Kidney epithelial cell (primary cell): Measurements from ENCODE around the gene TMEM128. TPM values are rescaled to one million over a fixed set of nuclear protein-coding genes. Genes with fewer than 3 reads are reported as not detected.
"Not testable (repeated sequence)": the region's sequence is repeated elsewhere in the genome, so short reads cannot be mapped to it uniquely, and the experiment has no call there.

Source experiments
- DNase-seq: peaks from one replicate; pipeline ENCODE4 v3.0.0-alpha.2; 2010; ENCODE audit warnings: low read depth
- H3K27me3 ChIP-seq: 2 replicates; pipeline ENCODE4 v1.6.0; 2011; ENCODE audit warnings: low read length; ENCODE audit not compliant: control insufficient read depth, insufficient read depth
- H3K36me3 ChIP-seq: 2 replicates; pipeline ENCODE4 v1.5.1; 2011; ENCODE audit warnings: low read length; ENCODE audit not compliant: control insufficient read depth, insufficient read depth
- H3K4me3 ChIP-seq: 2 replicates; pipeline ENCODE4 v1.5.1; 2011; ENCODE audit warnings: low read depth, mild to moderate bottlenecking, control low read depth, low read length
- CTCF ChIP-seq: IDR thresholded peaks from 2 replicates; pipeline ENCODE4 v1.5.1; 2011; ENCODE audit warnings: mild to moderate bottlenecking, moderate library complexity, low read length, control low read depth, inconsistent platforms; ENCODE audit not compliant: insufficient read depth, poor library complexity, severe bottlenecking
- total RNA-seq: library from RNA; depleted of rRNA; stranded (reverse); fragments of >200 nt; gene quantifications from 2 replicates; pipeline ENCODE4 v1.2.3, GENCODE V29; 2015

TMEM128 gene
- total RNA-seq, 1 donor from 2014 or later, result 39.1 TPM

GRCh38 chr4:4216648-4217047 lies 31.4 kb downstream of the TMEM128 start:
- DNase-seq, result no peak
- H3K4me3 ChIP-seq, result no peak overlapping the region
- no peak for TF ChIP-seq CTCF
- no peaks in the 10 kb centered on the region for H3K27me3 ChIP-seq
- H3K36me3 ChIP-seq, result no peaks in the 10 kb centered on the region

GRCh38 chr4:4213674-4214073 lies 34.3 kb downstream of the TMEM128 start:
- not testable (repeated sequence) for H3K27me3 ChIP-seq, DNase-seq, H3K36me3 ChIP-seq

GRCh38 chr4:4206204-4206603 lies 41.8 kb downstream of the TMEM128 start:
- DNase-seq, result no peak
- Histone ChIP-seq H3K27me3 (no peaks in the 10 kb centered on the region), H3K4me3 (no peak overlapping the region), H3K36me3 (no peaks in the 10 kb centered on the region)
- no peak for TF ChIP-seq CTCF

More at GRCh38 chr4:4213674-4214073, 34.3 kb downstream of the TMEM128 start:
- H3K4me3 ChIP-seq, result not testable (repeated sequence)

DNA sequence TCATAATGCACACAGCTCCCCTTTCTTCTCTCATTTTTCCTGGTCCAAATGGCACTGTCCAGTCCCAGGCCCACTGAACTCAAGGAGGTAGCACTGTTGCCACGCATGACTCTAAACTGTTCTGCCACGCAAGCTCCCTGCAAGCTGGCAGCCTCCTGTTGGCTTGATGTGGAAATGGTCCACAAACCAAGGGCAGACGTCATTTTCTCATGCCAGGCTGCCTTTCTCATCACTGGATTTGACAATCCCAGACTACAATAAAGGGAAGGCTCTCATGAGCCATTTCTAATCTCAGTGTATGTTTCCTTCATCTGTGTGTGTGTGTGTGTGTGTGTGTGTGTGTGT lies 43.6 kb downstream of the TMEM128 start:
- no peak overlapping the region for H3K4me3 ChIP-seq
- no peak for DNase-seq
- no peaks in the 10 kb centered on the region for H3K27me3 ChIP-seq
- no peak for TF ChIP-seq CTCF
- H3K36me3 ChIP-seq, result no peaks in the 10 kb centered on the region

- H3K4me3 ChIP-seq, result no peak overlapping the region
- DNase-seq, result no peak
- no peaks in the 10 kb centered on the region for H3K36me3 ChIP-seq
- TF ChIP-seq CTCF, result no peak
- H3K27me3 ChIP-seq, result no peaks in the 10 kb centered on the region
Measured at GRCh38 chr4:4203688-4204400, 44.2 kb downstream of the TMEM128 start.

GRCh38 chr4:4202510-4202909 lies 45.5 kb downstream of the TMEM128 start:
- Histone ChIP-seq H3K36me3 (no peaks in the 10 kb centered on the region), H3K27me3 (no peaks in the 10 kb centered on the region), H3K4me3 (no peak overlapping the region)
- no peak for DNase-seq
- TF ChIP-seq CTCF, result no peak
